ENCODE results near the gene NUDCD3. TPM values are rescaled to one million over a fixed set of nuclear protein-coding genes. Genes with fewer than 3 reads are reported as not detected.

The NUDCD3 gene
- total RNA-seq, 1 donor from 2014 or later = 86.8 TPM

- Mint-ChIP-seq H3K27ac (ENCODE audit: unreplicated experiment) (no peak overlapping the region), H3K4me1 (ENCODE audit: low read depth, unreplicated experiment) (peaks cover 19% of the 10 kb centered on the region), H3K27me3 (ENCODE audit: low read depth, unreplicated experiment) (no peaks in the 10 kb centered on the region), H3K4me3 (ENCODE audit: unreplicated experiment) (no peak overlapping the region), H3K36me3 (ENCODE audit: low read depth, unreplicated experiment) (peaks cover 6% of the 10 kb centered on the region), H3K9me3 (ENCODE audit: unreplicated experiment) (no peaks in the 10 kb centered on the region)
- Histone ChIP-seq H3K4me1 (ENCODE audit: insufficient read depth, low read length) (peaks cover 11% of the 10 kb centered on the region), H3K36me3 (ENCODE audit: insufficient read depth, low read length) (peaks cover 15% of the 10 kb centered on the region), H2AFZ (ENCODE audit: low read depth, low read length) (no peak overlapping the region), H3K27me3 (ENCODE audit: insufficient read depth, low read length) (no peaks in the 10 kb centered on the region), H3K4me2 (ENCODE audit: low read length) (no peak overlapping the region), H3K9ac (ENCODE audit: low read length) (peak overlapping the region; percentile 17), H3K4me3 (ENCODE audit: insufficient read depth, low read depth, low read length) (no peak overlapping the region), H3K9me3 (ENCODE audit: insufficient read depth, low read depth, low read length) (no peaks in the 10 kb centered on the region), H3K79me2 (ENCODE audit: insufficient read depth, low read length) (peaks cover 34% of the 10 kb centered on the region), H4K20me1 (ENCODE audit: insufficient read depth, low read length) (peaks cover 62% of the 10 kb centered on the region), H3K27ac (ENCODE audit: low read depth, low read length) (no peak overlapping the region)
- peak; percentile 65 for DNase-seq (ENCODE audit: low read depth)
- TF ChIP-seq CTCF (IDR thresholded peaks at IDR 0.05; ENCODE audit: insufficient read depth, low read depth, low read length) (peak; percentile 100), EZH2 (IDR thresholded peaks at IDR 0.05; ENCODE audit: insufficient read depth, low read length) (no peak)
- peak; percentile 82 for FAIRE-seq
Measured at GRCh38 chr7:44477063-44477830, 13.2 kb downstream of the NUDCD3 start.

GRCh38 chr7:44476313-44476712 lies 14.1 kb downstream of the NUDCD3 start:
- Mint-ChIP-seq H3K4me1 (ENCODE audit: low read depth, unreplicated experiment) (peaks cover 22% of the 10 kb centered on the region), H3K9me3 (ENCODE audit: unreplicated experiment) (no peaks in the 10 kb centered on the region), H3K4me3 (ENCODE audit: unreplicated experiment) (no peak overlapping the region), H3K27me3 (ENCODE audit: low read depth, unreplicated experiment) (no peaks in the 10 kb centered on the region), H3K27ac (ENCODE audit: unreplicated experiment) (no peak overlapping the region), H3K36me3 (ENCODE audit: low read depth, unreplicated experiment) (peaks cover 8% of the 10 kb centered on the region)
- no peak for DNase-seq (ENCODE audit: low read depth)
- peaks cover 66% of the 10 kb centered on the region for H4K20me1 ChIP-seq (ENCODE audit: insufficient read depth, low read length)
- peaks cover 11% of the 10 kb centered on the region for H3K4me1 ChIP-seq (ENCODE audit: insufficient read depth, low read length)
- peak overlapping the region; percentile 1 for H3K9ac ChIP-seq (ENCODE audit: low read length)
- FAIRE-seq = no peak
- H3K79me2 ChIP-seq (ENCODE audit: insufficient read depth, low read length) = peaks cover 42% of the 10 kb centered on the region
- H3K27ac ChIP-seq (ENCODE audit: low read depth, low read length) = no peak overlapping the region
- no peaks in the 10 kb centered on the region for H3K27me3 ChIP-seq (ENCODE audit: insufficient read depth, low read length)
- no peak overlapping the region for H2AFZ ChIP-seq (ENCODE audit: low read depth, low read length)
- TF ChIP-seq CTCF (IDR thresholded peaks at IDR 0.05; ENCODE audit: insufficient read depth, low read depth, low read length) (no peak), EZH2 (IDR thresholded peaks at IDR 0.05; ENCODE audit: insufficient read depth, low read length) (no peak)
- no peaks in the 10 kb centered on the region for H3K9me3 ChIP-seq (ENCODE audit: insufficient read depth, low read depth, low read length)
- H3K4me2 ChIP-seq (ENCODE audit: low read length) = no peak overlapping the region
- peaks cover 15% of the 10 kb centered on the region for H3K36me3 ChIP-seq (ENCODE audit: insufficient read depth, low read length)
- no peak overlapping the region for H3K4me3 ChIP-seq (ENCODE audit: insufficient read depth, low read depth, low read length)

- Mint-ChIP-seq H3K4me3 (ENCODE audit: unreplicated experiment) (no peak overlapping the region), H3K27me3 (ENCODE audit: low read depth, unreplicated experiment) (no peaks in the 10 kb centered on the region), H3K36me3 (ENCODE audit: low read depth, unreplicated experiment) (peaks cover 9% of the 10 kb centered on the region), H3K9me3 (ENCODE audit: unreplicated experiment) (no peaks in the 10 kb centered on the region), H3K4me1 (ENCODE audit: low read depth, unreplicated experiment) (peaks cover 44% of the 10 kb centered on the region), H3K27ac (ENCODE audit: unreplicated experiment) (peak overlapping the region; percentile 82)
- H4K20me1 ChIP-seq (ENCODE audit: insufficient read depth, low read length) = peaks cover 83% of the 10 kb centered on the region
- H3K9ac ChIP-seq (ENCODE audit: low read length) = no peak overlapping the region
- no peak overlapping the region for H3K27ac ChIP-seq (ENCODE audit: low read depth, low read length)
- no peaks in the 10 kb centered on the region for H3K9me3 ChIP-seq (ENCODE audit: insufficient read depth, low read depth, low read length)
- H2AFZ ChIP-seq (ENCODE audit: low read depth, low read length) = no peak overlapping the region
- H3K36me3 ChIP-seq (ENCODE audit: insufficient read depth, low read length) = peaks cover 15% of the 10 kb centered on the region
- H3K27me3 ChIP-seq (ENCODE audit: insufficient read depth, low read length) = no peaks in the 10 kb centered on the region
- FAIRE-seq = peak; percentile 47
- no peak overlapping the region for H3K4me3 ChIP-seq (ENCODE audit: insufficient read depth, low read depth, low read length)
- TF ChIP-seq CTCF (IDR thresholded peaks at IDR 0.05; ENCODE audit: insufficient read depth, low read depth, low read length) (no peak), EZH2 (IDR thresholded peaks at IDR 0.05; ENCODE audit: insufficient read depth, low read length) (no peak)
- peak overlapping the region; percentile 23 for H3K4me2 ChIP-seq (ENCODE audit: low read length)
- DNase-seq (ENCODE audit: low read depth) = peak; percentile 27
- peaks cover 63% of the 10 kb centered on the region for H3K79me2 ChIP-seq (ENCODE audit: insufficient read depth, low read length)
- H3K4me1 ChIP-seq (ENCODE audit: insufficient read depth, low read length) = peaks cover 21% of the 10 kb centered on the region
Measured at GRCh38 chr7:44473295-44473694, 17.2 kb downstream of the NUDCD3 start.
